ENCODE data around the gene KCND2.

Gene KCND2

GRCh38 chr7:120799147-120799546 is 526.2 kb downstream of the KCND2 start:
- no peaks in the 10 kb centered on the region for H3K36me3 ChIP-seq (ENCODE audit: control insufficient read depth in 5 of 5, insufficient read depth in 5 of 5, low read length in 5 of 5)
- H3K27ac ChIP-seq (ENCODE audit: low read depth, low read length), result no peak overlapping the region
- H3K4me1 ChIP-seq (ENCODE audit: control insufficient read depth in 5 of 5, insufficient read depth in 5 of 5, low read length in 5 of 5), result no peaks in the 10 kb centered on the region
- no peaks in the 10 kb centered on the region for H3K27me3 ChIP-seq (ENCODE audit: control insufficient read depth in 5 of 5, insufficient read depth in 4 of 5, low read length in 5 of 5)
- no peak overlapping the region for H3K9ac ChIP-seq (ENCODE audit: low read length in 5 of 5)
- H3K4me3 ChIP-seq (ENCODE audit: low read depth in 1 of 5, low read length in 5 of 5), result no peak overlapping the region
- peaks cover 0 to 4% (median 3%) of the 10 kb centered on the region in 5 donors for H3K9me3 ChIP-seq (ENCODE audit: control insufficient read depth in 5 of 5, low read length in 5 of 5)
